PC-3 (cell line): Measurements from ENCODE around the gene IRX1. TPM values are rescaled to one million over a fixed set of nuclear protein-coding genes. Genes with fewer than 3 reads are reported as not detected.

ENCODE experiments used
- ATAC-seq: fragments of 200-7000 bp; cut with Tn5 transposase; 2 replicates; pipeline ENCODE4 v1.9.1; 2020; ENCODE audit warnings: mild to moderate bottlenecking, moderate library complexity
- BruUV-seq: library from RNA; stranded (reverse); fragments of 400-500 nt; replicated peaks from 2 replicates; lab custom pipeline; 2021; lab: Mats Ljungman, UMichigan
- CTCF ChIA-PET: fragments of 300-600 bp; sonication (Branson Sonifier 250); formaldehyde crosslinking; loops from one replicate; lab custom pipeline; 2022; ENCODE audit warnings: antibody characterized with exemption; lab: Charles Lee
- POLR2A ChIA-PET: fragments of 300-600 bp; sonication (Branson Sonifier 250); formaldehyde crosslinking; loops from one replicate; lab custom pipeline; 2022; ENCODE audit warnings: antibody characterized with exemption; ENCODE audit not compliant: unreplicated experiment; lab: Charles Lee
- DNase-seq: peaks from one replicate; pipeline ENCODE4 v3.0.0-alpha.2; 2015
- H2AFZ ChIP-seq: fragments of 300-600 bp; sonication (generic); 2 replicates; pipeline ENCODE4 v1.6.0; 2016; ENCODE audit warnings: antibody characterized with exemption, low read length
- H3F3A ChIP-seq: fragments of 300-600 bp; sonication (generic); one replicate; pipeline ENCODE4 v1.6.0; 2017; ENCODE audit warnings: antibody characterized with exemption, low read length, control low read depth, mild to moderate bottlenecking; ENCODE audit not compliant: unreplicated experiment
- H3K27ac ChIP-seq: fragments of 300-600 bp; sonication (generic); 2 replicates; pipeline ENCODE4 v1.5.1; 2016; ENCODE audit warnings: mild to moderate bottlenecking, low read length
- H3K27me3 ChIP-seq: fragments of 300-600 bp; sonication (generic); 2 replicates; pipeline ENCODE4 v1.6.1; 2016; ENCODE audit warnings: low read length, mixed read lengths
- H3K36me3 ChIP-seq: fragments of 300-600 bp; sonication (generic); 2 replicates; pipeline ENCODE4 v1.6.1; 2016; ENCODE audit warnings: low read depth, mixed run types, low read length, mixed read lengths
- H3K4me1 ChIP-seq: fragments of 300-600 bp; sonication (generic); 2 replicates; pipeline ENCODE4 v1.5.1; 2016; ENCODE audit warnings: low read length; ENCODE audit not compliant: insufficient read depth
- H3K4me2 ChIP-seq: fragments of 300-600 bp; sonication (generic); 2 replicates; pipeline ENCODE4 v1.6.0; 2016; ENCODE audit warnings: low read length
- H3K4me3 ChIP-seq: fragments of 300-600 bp; sonication (generic); 2 replicates; pipeline ENCODE4 v1.5.1; 2016; ENCODE audit warnings: mild to moderate bottlenecking, low read length, mixed read lengths
- H3K79me2 ChIP-seq: fragments of 300-600 bp; sonication (generic); 2 replicates; pipeline ENCODE4 v1.6.1; 2017; ENCODE audit warnings: low read length, mixed read lengths
- H3K9ac ChIP-seq: fragments of 300-600 bp; sonication (generic); 2 replicates; pipeline ENCODE4 v1.6.0; 2016; ENCODE audit warnings: mild to moderate bottlenecking, low read length
- H3K9me2 ChIP-seq: fragments of 300-600 bp; sonication (generic); replicated peaks from 2 replicates; pipeline ENCODE4 v1.6.1; 2016; ENCODE audit warnings: mixed run types, low read length, mixed read lengths
- H3K9me3 ChIP-seq: fragments of 300-600 bp; sonication (generic); 2 replicates; pipeline ENCODE4 v1.6.1; 2016; ENCODE audit warnings: low read length, mixed read lengths
- H4K20me1 ChIP-seq: fragments of 300-600 bp; sonication (generic); 2 replicates; pipeline ENCODE4 v1.6.1; 2016; ENCODE audit warnings: low read length, mixed read lengths
- CTCF ChIP-seq: fragments of 300-600 bp; sonication (generic); conservative IDR thresholded peaks from 2 replicates; pipeline ENCODE4 v1.5.1; 2017; ENCODE audit warnings: antibody characterized with exemption, low read depth, mild to moderate bottlenecking, low read length
- EZH2 ChIP-seq: fragments of 300-600 bp; sonication (generic); IDR thresholded peaks from one replicate; pipeline ENCODE4 v1.6.1; 2017; ENCODE audit warnings: antibody characterized with exemption, mild to moderate bottlenecking, low read length; ENCODE audit not compliant: unreplicated experiment
- EZH2phosphoT487 ChIP-seq: fragments of 300-600 bp; sonication (generic); IDR thresholded peaks from 2 replicates; pipeline ENCODE4 v1.6.1; 2018; ENCODE audit warnings: mild to moderate bottlenecking, antibody characterized with exemption, low read length, borderline replicate concordance
- intact Hi-C: fragments of 100-400 bp; cut with micrococcal nuclease; formaldehyde crosslinking; loops from 2 replicates; pipeline ENCODE4 v1.9.0; 2023
- total RNA-seq: library from RNA; depleted of rRNA; stranded (reverse); fragments of >200 nt; gene quantifications from 2 replicates; pipeline ENCODE4 v1.2.3, GENCODE V29; 2014

Gene IRX1
- total RNA-seq, 1 experiment from 2014 or later = not detected

- Histone ChIP-seq H3K9me3 (peaks cover 9% of the 10 kb centered on the region; the same call in 1 of the 2 replicates), H3K79me2 (no peaks in the 10 kb centered on the region), H2AFZ (no peak overlapping the region), H3F3A (no peaks in the 10 kb centered on the region), H3K4me1 (no peaks in the 10 kb centered on the region), H3K36me3 (no peaks in the 10 kb centered on the region), H3K9ac (no peak overlapping the region), H3K4me2 (no peak overlapping the region), H3K4me3 (no peak overlapping the region), H4K20me1 (no peaks in the 10 kb centered on the region), H3K27ac (no peak overlapping the region), H3K9me2 (no peaks in the 10 kb centered on the region), H3K27me3 (no peaks in the 10 kb centered on the region)
- intact Hi-C loops = no loop called here
- no TSS peak for BruUV-seq
- ChIA-PET CTCF (no interaction called here), POLR2A (no interaction called here)
- ATAC-seq (no peak), DNase-seq (no peak)
- TF ChIP-seq EZH2phosphoT487 (no peak), CTCF (no peak), EZH2 (no peak)
Measured at GRCh38 chr5:3619579-3619978, 23.9 kb downstream of the IRX1 start.

- no TSS peak for BruUV-seq
- Histone ChIP-seq H3K4me2 (no peak overlapping the region), H4K20me1 (no peaks in the 10 kb centered on the region), H3K9me2 (no peaks in the 10 kb centered on the region), H3K36me3 (no peaks in the 10 kb centered on the region), H3K4me1 (no peaks in the 10 kb centered on the region), H3K9ac (no peak overlapping the region), H3K79me2 (no peaks in the 10 kb centered on the region), H3K27me3 (no peaks in the 10 kb centered on the region), H3K9me3 (peaks cover 9% of the 10 kb centered on the region; the same call in 1 of the 2 replicates), H3K27ac (no peak overlapping the region), H3K4me3 (no peak overlapping the region), H3F3A (no peaks in the 10 kb centered on the region), H2AFZ (no peak overlapping the region)
- POLR2A ChIA-PET = no interaction called here
- CTCF ChIA-PET = no interaction called here
- no peak for DNase-seq
- ATAC-seq = no peak
- TF ChIP-seq EZH2 = no peak
- TF ChIP-seq EZH2phosphoT487 = no peak
- TF ChIP-seq CTCF = no peak
- intact Hi-C loops = no loop called here
Measured at GRCh38 chr5:3622961-3623360, 27.3 kb downstream of the IRX1 start.

- Histone ChIP-seq H3K27me3 (no peaks in the 10 kb centered on the region), H2AFZ (no peak overlapping the region), H3K27ac (no peak overlapping the region), H3K9me3 (no peaks in the 10 kb centered on the region), H3K79me2 (no peaks in the 10 kb centered on the region), H4K20me1 (no peaks in the 10 kb centered on the region), H3K36me3 (no peaks in the 10 kb centered on the region), H3F3A (no peaks in the 10 kb centered on the region), H3K4me2 (no peak overlapping the region), H3K9me2 (no peaks in the 10 kb centered on the region), H3K4me3 (no peak overlapping the region), H3K9ac (no peak overlapping the region), H3K4me1 (no peaks in the 10 kb centered on the region)
- POLR2A ChIA-PET = no interaction called here
- CTCF ChIA-PET = no interaction called here
- ATAC-seq (no peak), DNase-seq (no peak)
- no TSS peak for BruUV-seq
- intact Hi-C loops = no loop called here
- TF ChIP-seq EZH2 (no peak), CTCF (no peak), EZH2phosphoT487 (no peak)
Measured at GRCh38 chr5:3625626-3626025, 30.0 kb downstream of the IRX1 start.
